ENCODE measurements around the gene DNAJC17. TPM values are rescaled to one million over a fixed set of nuclear protein-coding genes. Genes with fewer than 3 reads are reported as not detected.

Gene DNAJC17
- total and polyA plus RNA-seq, 2 of the 13 experiments (the other 11 are each of a cell fraction or from before 2014, with no cell fraction given), result 22.2 to 26.5 TPM

- TF ChIP-seq TFE3 (CRISPR knock-in tag; IDR thresholded peaks at IDR 0.05) (peak; percentile 78), ZNF33B (CRISPR knock-in tag; IDR thresholded peaks at IDR 0.05) (no peak), ZFP41 (CRISPR knock-in tag; IDR thresholded peaks at IDR 0.05; ENCODE audit: borderline replicate concordance) (peak; percentile 89; the same call in 1 of the 2 replicates), ZNF468 (CRISPR knock-in tag; IDR thresholded peaks at IDR 0.05) (peak; percentile 85; the same call in 1 of the 2 replicates), AHDC1 (CRISPR knock-in tag; IDR thresholded peaks at IDR 0.05; ENCODE audit: borderline replicate concordance) (no peak), KDM6A (CRISPR knock-in tag; IDR thresholded peaks at IDR 0.05; ENCODE audit: low read depth) (no peak), PTBP1 (IDR thresholded peaks at IDR 0.05; ENCODE audit: low read depth, low read length, poor library complexity, severe bottlenecking) (peak; percentile 18), ARID5B (CRISPR knock-in tag; IDR thresholded peaks at IDR 0.05) (peak; percentile 45; the same call in 1 of the 2 replicates), MATR3 (CRISPR knock-in tag; IDR thresholded peaks at IDR 0.05) (no peak), SNAPC2 (CRISPR knock-in tag; IDR thresholded peaks at IDR 0.05) (no peak; the same call in 1 of the 2 replicates), ZSCAN21 (CRISPR knock-in tag; IDR thresholded peaks at IDR 0.05; ENCODE audit: borderline replicate concordance) (peak; percentile 93), ZNF776 (CRISPR knock-in tag; IDR thresholded peaks at IDR 0.05) (peak; percentile 95), CC2D1A (CRISPR knock-in tag; IDR thresholded peaks at IDR 0.05) (no peak), TAF1 (CRISPR knock-in tag; IDR thresholded peaks at IDR 0.05) (peak; percentile 83; the same call in 1 of the 2 replicates), ZBTB39 (CRISPR knock-in tag; IDR thresholded peaks at IDR 0.05) (peak; percentile 76; the same call in 1 of the 2 replicates)
Observed at GRCh38 chr15:40763801-40764628, 43.3 kb downstream of the DNAJC17 start, which contains the start of gene GCHFR (continued).

All from HepG2 (cell line).